Measurements from ENCODE around the gene NPSR1. TPM values are rescaled to one million over a fixed set of nuclear protein-coding genes. Genes with fewer than 3 reads are reported as not detected.

Gene NPSR1
- total RNA-seq, 2 donors from 2014 or later = not detected

- no peaks in the 10 kb centered on the region for H3K9me3 ChIP-seq (ENCODE audit: control insufficient read depth, low read length, poor library complexity, severe bottlenecking)
- H3K27ac Mint-ChIP-seq = no peak overlapping the region
- H3K27me3 Mint-ChIP-seq = peaks cover 26% of the 10 kb centered on the region
- H3K36me3 Mint-ChIP-seq (ENCODE audit: low read depth) = no peaks in the 10 kb centered on the region
- H3K4me1 Mint-ChIP-seq = no peaks in the 10 kb centered on the region
- H3K4me3 Mint-ChIP-seq = no peak overlapping the region
- DNase-seq (no peak), ATAC-seq (no peak)
Observed at GRCh38 chr7:34755008-34755407, 97.0 kb downstream of the NPSR1 start.

- H3K4me1 Mint-ChIP-seq = no peaks in the 10 kb centered on the region
- no peaks in the 10 kb centered on the region for H3K9me3 ChIP-seq (ENCODE audit: control insufficient read depth, low read length, poor library complexity, severe bottlenecking)
- H3K36me3 Mint-ChIP-seq (ENCODE audit: low read depth) = no peaks in the 10 kb centered on the region
- ATAC-seq (no peak), DNase-seq (no peak)
- H3K27ac Mint-ChIP-seq = no peak overlapping the region
- peaks cover 24% of the 10 kb centered on the region for H3K27me3 Mint-ChIP-seq
- no peak overlapping the region for H3K4me3 Mint-ChIP-seq
Observed at GRCh38 chr7:34756025-34756437, 98.0 kb downstream of the NPSR1 start.

DNA sequence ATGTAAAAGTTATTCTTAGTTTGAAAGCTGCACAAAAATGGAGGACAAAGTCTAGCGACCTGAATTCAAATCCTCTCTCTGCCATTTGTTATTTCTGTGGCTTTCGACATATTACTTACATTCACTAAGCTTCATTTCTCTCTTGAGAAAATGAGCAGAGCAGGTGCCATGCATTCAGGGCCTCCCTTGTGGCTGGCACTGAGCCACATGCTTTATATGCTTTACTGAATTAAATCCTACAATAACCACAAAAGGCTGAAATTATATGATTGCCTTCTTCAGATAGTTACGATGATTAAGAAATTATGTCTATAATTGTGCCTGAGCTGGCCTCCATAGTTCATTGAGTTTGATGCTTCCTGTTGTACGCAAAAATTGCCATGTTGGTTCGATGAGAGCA, 98.7 kb downstream of the NPSR1 start:
- H3K4me3 Mint-ChIP-seq = no peak overlapping the region
- H3K36me3 Mint-ChIP-seq (ENCODE audit: low read depth) = no peaks in the 10 kb centered on the region
- DNase-seq (no peak), ATAC-seq (no peak)
- no peaks in the 10 kb centered on the region for H3K4me1 Mint-ChIP-seq
- no peak overlapping the region for H3K27ac Mint-ChIP-seq
- H3K9me3 ChIP-seq (ENCODE audit: control insufficient read depth, low read length, poor library complexity, severe bottlenecking) = no peaks in the 10 kb centered on the region
- peaks cover 31% of the 10 kb centered on the region for H3K27me3 Mint-ChIP-seq

GRCh38 chr7:34757570-34758110, 99.6 kb downstream of the NPSR1 start:
- ATAC-seq (no peak), DNase-seq (no peak)
- no peak overlapping the region for H3K27ac Mint-ChIP-seq
- H3K9me3 ChIP-seq (ENCODE audit: control insufficient read depth, low read length, poor library complexity, severe bottlenecking) = no peaks in the 10 kb centered on the region
- H3K4me3 Mint-ChIP-seq = no peak overlapping the region
- H3K27me3 Mint-ChIP-seq = peaks cover 38% of the 10 kb centered on the region
- no peaks in the 10 kb centered on the region for H3K4me1 Mint-ChIP-seq
- H3K36me3 Mint-ChIP-seq (ENCODE audit: low read depth) = no peaks in the 10 kb centered on the region

DNA sequence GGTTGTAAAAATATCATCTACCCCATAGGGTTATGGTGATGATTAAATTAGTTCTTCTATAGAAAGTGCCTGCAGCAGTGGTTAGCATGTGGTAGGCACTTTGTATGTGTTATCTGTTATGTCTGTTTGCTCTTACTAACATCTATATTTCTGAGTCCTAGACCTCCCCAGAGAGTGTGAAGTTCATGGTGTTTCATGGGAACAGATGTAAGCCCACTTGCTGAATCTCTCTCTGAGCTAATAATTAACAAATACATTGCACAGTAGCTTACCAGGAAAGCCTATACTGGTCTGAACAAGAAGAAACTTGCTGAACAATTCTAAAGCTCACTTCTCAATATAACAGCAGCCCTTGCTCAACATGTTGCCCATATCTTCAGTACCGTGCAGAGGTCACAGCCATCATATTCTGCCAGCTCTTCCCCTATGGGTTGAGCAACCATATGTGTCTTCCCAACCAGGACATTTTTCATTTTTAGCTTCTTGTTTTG, 100.1 kb downstream of the NPSR1 start:
- DNase-seq (no peak), ATAC-seq (no peak)
- Mint-ChIP-seq H3K4me1 (no peaks in the 10 kb centered on the region), H3K4me3 (no peak overlapping the region), H3K27me3 (peaks cover 44% of the 10 kb centered on the region), H3K36me3 (ENCODE audit: low read depth) (no peaks in the 10 kb centered on the region), H3K27ac (no peak overlapping the region)
- no peaks in the 10 kb centered on the region for H3K9me3 ChIP-seq (ENCODE audit: control insufficient read depth, low read length, poor library complexity, severe bottlenecking)

GRCh38 chr7:34759477-34760125, 101.6 kb downstream of the NPSR1 start:
- H3K4me3 Mint-ChIP-seq = no peak overlapping the region

DNA sequence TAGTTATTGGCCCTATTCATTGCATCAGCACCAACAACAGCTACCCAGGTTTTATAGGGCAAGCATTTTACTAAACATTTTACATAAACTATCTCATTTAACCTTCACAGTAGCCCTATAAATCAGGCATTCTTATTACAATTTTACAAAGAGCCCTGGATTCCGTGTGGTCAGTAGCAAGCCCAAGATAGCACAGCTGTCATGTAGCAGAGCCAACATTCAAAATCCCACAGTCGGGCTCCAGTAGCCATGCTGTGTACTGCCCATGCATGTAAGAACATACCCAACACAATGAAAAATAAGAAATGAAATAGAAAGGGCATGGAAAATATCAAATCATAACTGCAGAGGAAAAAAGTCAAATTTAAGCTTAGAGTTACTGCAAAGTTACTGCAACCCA, 102.3 kb downstream of the NPSR1 start:
- ATAC-seq (no peak), DNase-seq (no peak)
- no peak overlapping the region for H3K27ac Mint-ChIP-seq
- H3K9me3 ChIP-seq (ENCODE audit: control insufficient read depth, low read length, poor library complexity, severe bottlenecking) = no peaks in the 10 kb centered on the region
- peak overlapping the region; percentile 25 for H3K4me3 Mint-ChIP-seq
- no peaks in the 10 kb centered on the region for H3K36me3 Mint-ChIP-seq (ENCODE audit: low read depth)
- peaks cover 51% of the 10 kb centered on the region for H3K27me3 Mint-ChIP-seq
- no peaks in the 10 kb centered on the region for H3K4me1 Mint-ChIP-seq

More at GRCh38 chr7:34759477-34760125, 101.6 kb downstream of the NPSR1 start:
- no peak for ATAC-seq
- DNase-seq = no peak
- no peaks in the 10 kb centered on the region for H3K9me3 ChIP-seq (ENCODE audit: control insufficient read depth, low read length, poor library complexity, severe bottlenecking)
- H3K36me3 Mint-ChIP-seq (ENCODE audit: low read depth) = no peaks in the 10 kb centered on the region
- no peaks in the 10 kb centered on the region for H3K4me1 Mint-ChIP-seq
- peaks cover 49% of the 10 kb centered on the region for H3K27me3 Mint-ChIP-seq
- no peak overlapping the region for H3K27ac Mint-ChIP-seq

- DNase-seq (no peak), ATAC-seq (no peak)
- Mint-ChIP-seq H3K27me3 (peaks cover 51% of the 10 kb centered on the region), H3K4me3 (no peak overlapping the region), H3K27ac (no peak overlapping the region), H3K4me1 (no peaks in the 10 kb centered on the region), H3K36me3 (ENCODE audit: low read depth) (no peaks in the 10 kb centered on the region)
- no peaks in the 10 kb centered on the region for H3K9me3 ChIP-seq (ENCODE audit: control insufficient read depth, low read length, poor library complexity, severe bottlenecking)
Observed at GRCh38 chr7:34761206-34761605, 103.2 kb downstream of the NPSR1 start.

DNA sequence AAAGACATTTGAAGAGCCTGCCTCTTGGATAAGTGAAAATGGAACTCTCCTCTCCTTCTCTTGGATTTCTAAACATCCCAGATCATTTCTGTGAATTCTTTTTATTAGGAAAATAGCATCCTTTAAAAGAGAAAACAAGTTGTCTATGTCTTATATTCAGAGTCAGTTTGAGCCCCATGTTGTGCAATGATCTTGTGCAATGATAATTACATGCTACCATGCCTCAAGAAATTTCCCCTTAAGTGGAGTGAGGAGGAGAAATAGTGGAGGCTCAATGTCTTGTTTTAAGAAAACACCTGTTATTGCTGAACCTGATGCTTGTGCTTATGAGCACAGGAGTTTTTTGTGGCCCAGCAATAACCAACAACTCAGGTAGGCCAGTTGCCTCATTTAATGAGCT, 103.6 kb downstream of the NPSR1 start:
- no peaks in the 10 kb centered on the region for H3K9me3 ChIP-seq (ENCODE audit: control insufficient read depth, low read length, poor library complexity, severe bottlenecking)
- ATAC-seq = no peak
- H3K27me3 Mint-ChIP-seq = peaks cover 51% of the 10 kb centered on the region
- H3K4me3 Mint-ChIP-seq = no peak overlapping the region
- DNase-seq = no peak
- H3K36me3 Mint-ChIP-seq (ENCODE audit: low read depth) = no peaks in the 10 kb centered on the region
- H3K4me1 Mint-ChIP-seq = no peaks in the 10 kb centered on the region
- H3K27ac Mint-ChIP-seq = no peak overlapping the region

DNA sequence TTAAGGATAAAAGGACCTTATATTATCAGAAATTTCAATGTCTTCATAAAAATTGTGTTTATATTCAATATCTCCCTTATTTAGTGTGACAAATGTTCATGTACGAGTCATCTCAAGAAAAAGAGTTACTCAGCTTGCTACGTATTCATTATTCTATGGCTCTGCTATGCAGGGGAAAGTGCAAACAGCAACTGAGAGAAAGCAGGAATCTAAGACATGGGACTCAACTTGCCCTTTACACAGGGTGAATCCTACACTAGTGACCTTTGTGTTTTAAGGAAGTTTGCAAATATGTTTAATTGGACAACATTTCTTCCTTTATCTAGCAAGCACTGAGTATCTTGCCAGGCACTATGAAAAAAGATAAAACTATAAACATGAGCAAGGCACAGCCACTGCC, 104.7 kb downstream of the NPSR1 start:
- Mint-ChIP-seq H3K27me3 (peaks cover 52% of the 10 kb centered on the region), H3K4me3 (no peak overlapping the region)
- ATAC-seq = no peak

DNA sequence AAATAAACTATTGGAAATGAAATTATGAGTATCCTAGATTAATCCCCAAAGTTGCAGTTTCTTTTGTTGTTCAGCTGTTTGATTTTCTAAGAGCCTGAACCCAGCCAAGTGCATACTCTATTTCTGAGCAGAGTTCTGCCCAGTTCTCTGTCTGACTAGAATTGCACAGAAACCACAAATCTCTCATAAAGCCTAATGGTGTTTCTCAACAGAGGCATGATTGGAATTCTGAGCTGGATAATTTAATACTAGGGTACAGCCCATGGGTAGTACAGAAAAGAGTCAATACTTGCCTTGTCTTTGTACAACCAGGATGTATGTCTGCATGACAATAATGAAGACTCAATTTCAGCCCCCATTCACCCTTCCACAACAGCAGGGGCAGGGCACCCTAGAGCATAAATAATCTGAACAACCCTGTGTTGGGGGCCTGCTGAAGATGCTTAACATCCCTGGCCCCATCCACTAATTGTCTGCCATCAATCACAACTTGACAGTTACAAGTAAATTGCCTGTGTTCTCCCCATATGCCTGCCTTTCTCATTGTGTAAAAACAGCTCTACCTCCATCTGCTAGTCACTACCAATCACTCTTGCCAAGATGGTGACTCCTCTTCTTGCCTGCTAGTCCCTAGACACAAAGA, 114.4 kb downstream of the NPSR1 start:
- Mint-ChIP-seq H3K27me3 (peaks cover 5% of the 10 kb centered on the region), H3K4me1 (no peaks in the 10 kb centered on the region), H3K27ac (no peak overlapping the region), H3K4me3 (no peak overlapping the region), H3K36me3 (ENCODE audit: low read depth) (no peaks in the 10 kb centered on the region)
- H3K9me3 ChIP-seq (ENCODE audit: control insufficient read depth, low read length, poor library complexity, severe bottlenecking) = no peaks in the 10 kb centered on the region
- ATAC-seq = no peak
- DNase-seq = no peak

More for the DNA sequence above, 104.7 kb downstream of the NPSR1 start:
- DNase-seq = no peak
- no peaks in the 10 kb centered on the region for H3K4me1 Mint-ChIP-seq
- no peaks in the 10 kb centered on the region for H3K9me3 ChIP-seq (ENCODE audit: control insufficient read depth, low read length, poor library complexity, severe bottlenecking)
- no peak overlapping the region for H3K27ac Mint-ChIP-seq
- H3K36me3 Mint-ChIP-seq (ENCODE audit: low read depth) = no peaks in the 10 kb centered on the region

DNA sequence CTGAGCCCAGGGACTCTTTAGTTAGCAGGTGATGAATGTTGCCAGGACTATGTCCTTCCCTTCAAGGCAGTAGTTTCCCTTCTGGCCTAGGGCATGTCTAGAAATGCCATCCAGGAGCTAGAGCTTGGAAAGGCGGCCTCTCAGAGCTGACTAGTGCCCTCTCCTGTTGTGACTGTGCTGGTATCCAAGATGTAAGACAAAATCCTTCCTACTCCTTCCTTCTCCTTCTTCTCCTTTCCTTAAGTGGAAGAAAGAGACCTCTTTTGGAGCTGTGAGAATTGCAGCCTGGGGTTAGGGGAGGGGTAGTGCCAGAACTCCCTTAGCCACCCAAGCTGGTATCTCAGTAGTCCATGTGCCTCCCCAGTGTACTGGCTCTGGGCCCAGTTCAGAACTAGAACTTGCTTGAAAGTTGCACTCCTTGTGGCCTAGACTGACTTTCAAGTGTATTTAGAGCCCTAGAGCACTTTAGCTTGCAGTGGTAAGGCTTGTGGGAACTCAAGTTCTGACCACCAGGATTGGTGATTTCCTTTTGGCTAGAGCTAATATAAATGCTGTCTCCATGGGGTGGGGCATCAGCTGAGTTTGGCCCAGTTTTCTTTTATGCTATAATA, 118.8 kb downstream of the NPSR1 start:
- no peak overlapping the region for H3K27ac Mint-ChIP-seq
- no peaks in the 10 kb centered on the region for H3K9me3 ChIP-seq (ENCODE audit: control insufficient read depth, low read length, poor library complexity, severe bottlenecking)
- DNase-seq (no peak), ATAC-seq (no peak)
- no peaks in the 10 kb centered on the region for H3K36me3 Mint-ChIP-seq (ENCODE audit: low read depth)
- H3K4me1 Mint-ChIP-seq = no peaks in the 10 kb centered on the region
- no peak overlapping the region for H3K4me3 Mint-ChIP-seq
- H3K27me3 Mint-ChIP-seq = no peaks in the 10 kb centered on the region

GRCh38 chr7:34780546-34780945, 122.5 kb downstream of the NPSR1 start:
- H3K9me3 ChIP-seq (ENCODE audit: control insufficient read depth, low read length, poor library complexity, severe bottlenecking) = no peaks in the 10 kb centered on the region
- ATAC-seq (no peak), DNase-seq (no peak)
- no peaks in the 10 kb centered on the region for H3K36me3 Mint-ChIP-seq (ENCODE audit: low read depth)
- H3K4me1 Mint-ChIP-seq = no peaks in the 10 kb centered on the region
- no peaks in the 10 kb centered on the region for H3K27me3 Mint-ChIP-seq
- no peak overlapping the region for H3K4me3 Mint-ChIP-seq
- no peak overlapping the region for H3K27ac Mint-ChIP-seq

Data from T-helper 17 cell (primary cell).